MM.1S (cell line): ENCODE results near the gene ARFRP1.

Source experiments
- EZH2phosphoT487 ChIP-seq: fragments of 300-600 bp; sonication (generic); IDR thresholded peaks from 2 replicates; pipeline ENCODE4 v1.6.1; 2018; ENCODE audit warnings: antibody characterized with exemption, low read length
- TF ChIP-seq, protein P1 (sequence below): fragments of 300-600 bp; sonication (generic); IDR thresholded peaks from 2 replicates; pipeline ENCODE4 v1.5.1; 2016; ENCODE audit warnings: antibody characterized with exemption, low read length, mixed read lengths

DNA sequence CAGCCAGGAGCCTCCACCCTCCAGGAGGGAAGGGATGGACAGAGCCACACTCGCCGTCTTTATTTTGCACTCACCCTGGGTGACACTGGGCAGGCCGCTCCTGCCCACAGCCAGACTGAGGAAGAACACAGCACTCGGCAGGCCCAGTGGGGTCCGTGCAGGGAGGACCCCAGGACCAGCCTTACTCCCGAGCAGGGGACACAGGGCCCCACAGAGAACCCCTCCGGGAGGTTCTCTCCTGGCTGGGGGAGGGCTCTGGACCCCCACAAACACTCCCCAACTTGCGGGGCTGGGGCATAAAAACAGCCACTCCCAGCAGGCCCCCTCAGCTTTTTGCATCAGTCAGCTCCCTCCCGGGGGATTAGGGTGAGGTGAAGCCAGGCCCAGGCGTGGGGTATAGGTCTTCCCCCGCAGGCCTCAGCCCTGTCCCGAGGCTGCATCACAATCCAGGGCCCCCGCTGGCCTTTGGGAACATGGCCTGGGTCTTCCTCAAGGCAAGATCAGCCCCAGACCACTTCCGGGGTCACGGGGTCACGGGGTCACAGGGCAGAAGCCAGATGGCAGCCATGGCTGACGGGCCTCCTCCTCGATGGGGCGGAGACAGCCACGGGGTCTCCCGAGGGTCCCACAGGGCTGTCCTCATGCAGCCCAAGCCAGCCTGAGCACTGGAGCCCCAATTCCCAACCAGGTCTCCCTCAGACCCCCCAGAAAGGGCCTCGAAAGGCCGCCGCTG, 8.1 kb downstream of the ARFRP1 start:
- TF ChIP-seq, protein P1, sequence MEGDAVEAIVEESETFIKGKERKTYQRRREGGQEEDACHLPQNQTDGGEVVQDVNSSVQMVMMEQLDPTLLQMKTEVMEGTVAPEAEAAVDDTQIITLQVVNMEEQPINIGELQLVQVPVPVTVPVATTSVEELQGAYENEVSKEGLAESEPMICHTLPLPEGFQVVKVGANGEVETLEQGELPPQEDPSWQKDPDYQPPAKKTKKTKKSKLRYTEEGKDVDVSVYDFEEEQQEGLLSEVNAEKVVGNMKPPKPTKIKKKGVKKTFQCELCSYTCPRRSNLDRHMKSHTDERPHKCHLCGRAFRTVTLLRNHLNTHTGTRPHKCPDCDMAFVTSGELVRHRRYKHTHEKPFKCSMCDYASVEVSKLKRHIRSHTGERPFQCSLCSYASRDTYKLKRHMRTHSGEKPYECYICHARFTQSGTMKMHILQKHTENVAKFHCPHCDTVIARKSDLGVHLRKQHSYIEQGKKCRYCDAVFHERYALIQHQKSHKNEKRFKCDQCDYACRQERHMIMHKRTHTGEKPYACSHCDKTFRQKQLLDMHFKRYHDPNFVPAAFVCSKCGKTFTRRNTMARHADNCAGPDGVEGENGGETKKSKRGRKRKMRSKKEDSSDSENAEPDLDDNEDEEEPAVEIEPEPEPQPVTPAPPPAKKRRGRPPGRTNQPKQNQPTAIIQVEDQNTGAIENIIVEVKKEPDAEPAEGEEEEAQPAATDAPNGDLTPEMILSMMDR = no peak
- no peak for TF ChIP-seq EZH2phosphoT487
